Cerebellar cortex (tissue), 1 donor: ENCODE results near the gene RAPGEF4.

Source experiments
- DNase-seq: peaks from one replicate; pipeline ENCODE4 v3.0.0-alpha.2; 2015; ENCODE audit warnings: low spot score

The RAPGEF4 gene

GRCh38 chr2:172860336-172860707 is 124.7 kb downstream of the RAPGEF4 start:
- no peak for DNase-seq

- no peak for DNase-seq
These were observed 125.5 kb downstream of the RAPGEF4 start for GRCh38 chr2:172861098-172861497.

DNA sequence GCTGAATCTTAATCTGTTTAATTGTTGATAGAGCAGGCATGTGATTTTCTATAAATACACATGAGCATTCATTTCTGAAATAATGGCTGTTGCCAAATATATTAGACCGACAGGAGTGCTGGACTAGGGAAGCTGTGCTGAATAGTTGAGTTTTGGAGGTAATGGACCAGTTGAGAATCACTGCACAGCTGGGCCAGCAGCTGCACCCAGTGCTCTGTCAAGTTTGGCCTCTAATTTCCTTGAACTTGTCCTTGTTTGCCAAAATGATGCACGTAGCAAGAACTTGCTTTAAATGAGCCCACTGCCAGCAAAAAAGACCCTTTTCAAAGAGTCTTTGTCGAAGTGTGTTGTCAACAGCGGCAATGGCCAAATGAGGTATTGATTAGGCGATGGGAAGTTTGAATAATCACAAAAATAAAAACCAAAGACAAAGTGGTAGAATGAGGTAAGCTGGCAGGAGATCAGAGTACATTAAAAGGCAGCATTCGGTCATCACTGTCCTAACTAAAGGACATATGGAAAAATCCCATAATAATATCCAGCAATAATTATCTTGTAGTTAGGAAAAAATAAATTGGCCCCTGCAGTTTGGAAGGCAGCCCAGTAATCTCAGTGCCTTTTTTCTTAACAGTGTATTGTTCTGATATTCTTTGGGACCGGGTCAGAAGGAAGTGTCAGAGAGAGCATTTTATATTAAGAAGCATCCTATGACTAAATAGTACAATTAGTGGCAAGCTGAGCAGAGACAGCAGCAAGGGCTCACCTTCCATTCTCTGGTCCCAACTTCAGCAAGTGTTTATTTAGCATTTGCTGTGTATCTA is 126.2 kb downstream of the RAPGEF4 start:
- no peak for DNase-seq

DNA sequence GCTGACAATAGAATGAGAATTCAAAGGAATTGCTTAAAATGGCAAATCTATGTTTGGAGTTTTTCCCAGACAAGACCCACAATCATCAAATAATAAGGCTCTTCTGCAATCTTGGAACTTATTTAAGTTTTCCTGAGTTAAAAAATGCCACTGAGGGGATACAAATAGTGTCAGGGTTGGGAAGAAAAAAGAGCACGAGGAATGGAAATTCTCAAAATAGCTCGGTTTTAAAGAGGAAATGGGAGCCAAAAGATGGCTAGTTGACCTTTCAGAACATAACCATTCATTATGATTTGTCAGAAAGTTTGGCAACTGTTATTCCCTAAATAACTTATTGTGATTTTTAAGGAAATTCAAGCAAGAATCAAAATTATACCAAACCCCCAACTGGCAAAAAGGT is 127.7 kb downstream of the RAPGEF4 start:
- DNase-seq, result no peak

GRCh38 chr2:172864182-172864581 is 128.5 kb downstream of the RAPGEF4 start:
- DNase-seq, result no peak

GRCh38 chr2:172865422-172865821 is 129.8 kb downstream of the RAPGEF4 start:
- no peak for DNase-seq

DNA sequence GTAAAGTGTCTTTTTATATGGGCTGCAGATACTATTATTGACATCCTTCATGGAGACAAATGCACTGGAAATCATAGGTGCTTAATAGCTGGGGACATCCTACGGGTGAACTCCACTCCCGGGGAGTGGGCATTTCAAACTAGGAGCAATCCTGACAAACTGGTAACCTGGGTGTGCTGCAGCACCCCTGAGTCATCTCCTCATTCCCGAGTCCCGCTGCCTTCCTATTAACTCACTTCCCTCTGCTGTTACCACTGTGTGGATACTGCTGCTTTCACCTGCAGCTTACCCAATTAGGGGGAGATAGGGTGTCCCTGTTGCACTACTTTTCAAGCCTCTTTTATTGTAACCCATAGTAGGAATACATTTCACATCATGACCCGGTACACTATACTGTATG is 134.2 kb downstream of the RAPGEF4 start:
- no peak for DNase-seq

DNA sequence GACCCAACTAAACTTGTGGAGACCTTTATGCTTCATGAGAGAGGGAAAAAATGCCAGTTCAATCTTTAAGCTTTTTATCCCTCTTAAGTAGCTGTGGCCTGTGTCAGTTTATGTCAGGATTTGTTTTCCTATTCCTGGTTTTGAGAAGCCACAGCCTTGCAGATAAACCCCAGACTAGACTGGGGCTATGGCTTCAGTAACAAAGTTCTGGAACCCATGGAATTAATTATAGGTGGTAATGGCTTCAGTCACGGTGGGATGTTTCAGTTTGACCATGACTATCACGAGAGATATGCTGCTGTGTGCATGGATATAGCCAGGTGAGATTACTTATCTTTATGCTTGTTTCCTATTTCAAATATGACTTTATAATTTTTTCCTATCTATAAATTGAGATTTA is 134.8 kb downstream of the RAPGEF4 start:
- DNase-seq, result no peak

DNA sequence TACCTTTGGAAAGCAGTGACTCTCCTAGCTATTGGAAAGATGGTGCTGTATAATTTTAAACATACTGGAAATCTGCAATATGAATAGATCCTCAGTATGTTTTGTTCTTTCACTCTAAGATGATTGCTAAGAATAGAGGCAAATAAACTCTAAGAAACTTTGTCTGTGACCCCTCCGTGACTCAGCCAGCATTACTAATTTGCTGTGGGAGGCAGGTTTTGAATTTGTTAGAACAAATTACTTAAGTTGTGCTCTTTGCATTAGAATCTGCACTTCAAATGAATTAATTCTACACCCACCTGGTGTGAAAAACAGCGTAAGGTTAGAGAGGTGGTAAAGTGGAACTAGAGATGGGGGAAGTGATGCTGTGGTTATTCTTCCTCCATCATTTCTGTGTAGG is 142.2 kb downstream of the RAPGEF4 start:
- DNase-seq, result no peak

DNA sequence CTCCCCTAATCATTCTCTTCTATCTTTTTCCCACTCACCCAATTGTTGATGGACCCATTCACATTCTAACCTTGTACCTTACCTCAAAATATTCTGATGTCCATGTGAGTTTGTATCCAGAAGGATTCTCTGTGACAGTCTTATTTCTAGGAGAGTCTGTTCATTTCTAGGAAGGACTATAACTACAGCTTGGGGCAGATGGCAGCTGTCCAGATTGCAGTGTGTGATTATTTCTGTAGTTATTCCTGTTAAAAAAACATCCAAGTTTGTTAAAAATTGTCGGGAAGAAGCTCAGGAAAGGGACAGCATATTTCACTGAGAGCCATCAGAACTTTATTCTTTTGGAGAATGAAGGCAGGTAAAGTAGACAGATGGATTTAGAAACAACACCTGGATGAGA is 142.6 kb downstream of the RAPGEF4 start:
- DNase-seq, result no peak

DNA sequence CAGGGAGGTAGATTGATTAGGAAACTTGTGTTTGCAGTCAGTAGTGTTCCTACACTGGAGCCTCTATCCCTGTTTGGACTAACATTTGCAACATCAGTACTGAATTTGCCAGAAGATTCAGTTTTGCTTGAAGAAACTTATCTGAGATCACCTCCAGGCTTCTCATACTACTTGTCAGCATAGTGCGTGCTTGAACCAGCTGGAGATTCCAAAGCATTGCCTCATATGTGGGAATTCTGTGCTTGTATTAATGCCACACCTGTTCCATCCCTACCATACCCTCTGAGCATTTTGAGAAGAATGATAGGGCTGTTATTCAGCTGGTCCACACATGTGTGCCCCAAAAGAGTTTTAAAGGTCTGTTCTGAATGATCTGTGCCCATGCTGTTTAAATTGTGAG is 148.7 kb downstream of the RAPGEF4 start:
- no peak for DNase-seq

DNA sequence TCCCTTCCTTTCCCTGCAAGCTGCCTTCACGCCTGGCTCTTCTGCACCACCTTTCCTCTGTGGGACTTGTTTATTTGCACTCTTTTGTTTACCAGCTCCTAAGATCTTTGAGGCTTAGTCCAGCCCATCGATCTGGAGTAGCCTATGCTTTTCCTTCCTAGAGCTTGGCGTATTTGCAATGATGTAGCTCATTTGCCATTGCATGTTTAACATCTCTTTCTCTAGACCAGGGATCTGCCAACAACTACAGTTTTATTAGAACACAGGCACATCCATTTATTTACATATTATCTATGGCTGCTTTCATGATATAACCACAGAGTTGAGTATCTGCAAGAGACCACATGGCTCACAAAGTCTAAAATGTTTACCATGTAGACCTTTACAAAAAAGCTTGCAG is 150.4 kb downstream of the RAPGEF4 start:
- DNase-seq, result no peak

GRCh38 chr2:172887280-172887679 is 151.6 kb downstream of the RAPGEF4 start:
- no peak for DNase-seq

DNA sequence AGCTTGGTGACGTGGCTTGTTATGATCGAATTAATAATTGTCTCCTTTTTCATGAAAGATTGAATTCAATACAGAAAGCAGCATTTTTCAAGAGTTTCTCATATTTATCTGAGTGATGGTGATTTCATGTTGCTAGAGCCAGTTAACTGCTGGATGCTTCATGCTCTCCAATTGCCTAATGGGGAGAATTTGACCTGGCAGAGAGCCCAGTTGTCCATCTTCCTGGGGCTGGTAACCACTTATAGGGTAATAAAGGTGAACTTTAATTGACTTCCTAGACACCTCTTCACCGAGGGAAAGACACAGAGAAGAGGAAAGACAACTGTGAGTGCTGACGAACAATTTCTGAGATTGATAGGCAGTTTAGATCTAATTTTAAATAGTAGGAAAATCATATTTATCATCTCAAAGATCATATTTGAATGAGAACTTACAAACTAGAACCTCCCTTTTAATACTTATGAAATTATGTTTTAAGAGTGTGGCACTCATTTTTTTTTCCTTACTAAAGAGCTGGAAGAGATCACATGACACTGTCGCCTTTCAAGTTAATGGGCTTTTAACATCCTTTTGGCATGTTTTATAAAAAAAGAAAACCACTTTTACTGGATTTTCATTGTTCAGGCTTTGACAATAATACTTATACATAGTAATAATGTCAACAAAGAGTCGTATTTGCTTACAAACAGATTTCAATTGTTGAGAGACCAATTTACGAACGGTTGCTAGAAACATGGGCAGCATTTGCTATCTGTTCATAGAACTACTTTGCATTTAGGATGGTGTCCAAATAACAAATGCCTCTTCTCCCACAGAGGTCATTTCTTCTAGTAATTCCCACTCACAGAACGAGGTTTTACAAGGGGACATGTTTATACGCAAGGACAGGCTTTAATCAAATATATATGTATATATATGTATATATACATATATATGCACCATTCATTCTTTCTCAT is 153.3 kb downstream of the RAPGEF4 start:
- DNase-seq, result no peak

DNA sequence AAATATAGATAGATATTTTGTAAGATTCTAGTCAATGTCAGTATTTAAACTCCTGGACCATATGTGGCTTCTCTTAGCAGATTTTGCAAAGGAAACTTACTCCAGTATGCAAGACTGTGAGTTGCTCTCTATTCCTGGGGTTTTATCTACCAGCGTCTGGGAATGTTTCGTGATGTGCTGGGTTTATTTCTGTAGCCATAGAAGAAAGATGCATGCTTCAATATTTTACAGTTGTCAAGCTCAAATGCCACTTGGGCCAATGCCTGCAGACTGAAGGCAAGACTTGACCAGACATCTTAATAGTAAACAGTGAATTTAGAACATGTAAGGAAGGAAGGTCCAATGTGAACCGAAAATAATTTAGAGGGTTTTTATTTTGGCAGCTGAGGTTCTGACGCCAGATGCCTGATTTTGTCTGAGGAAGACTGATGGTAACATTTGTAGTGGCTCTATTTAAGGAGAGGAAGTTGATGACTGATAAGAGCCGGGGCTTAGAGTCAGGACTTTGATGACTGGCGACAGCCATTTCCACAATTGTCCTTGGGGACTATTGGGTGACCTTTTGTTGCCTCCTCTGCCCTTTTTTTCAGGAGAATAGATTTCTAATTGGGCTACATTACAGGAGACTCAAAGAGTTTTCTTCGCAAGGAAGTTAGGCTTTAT is 154.3 kb downstream of the RAPGEF4 start:
- no peak for DNase-seq

- peak; percentile 63 for DNase-seq
These were observed 157.5 kb downstream of the RAPGEF4 start for GRCh38 chr2:172893111-172893510.

GRCh38 chr2:172893671-172894070 is 158.0 kb downstream of the RAPGEF4 start:
- no peak for DNase-seq

DNA sequence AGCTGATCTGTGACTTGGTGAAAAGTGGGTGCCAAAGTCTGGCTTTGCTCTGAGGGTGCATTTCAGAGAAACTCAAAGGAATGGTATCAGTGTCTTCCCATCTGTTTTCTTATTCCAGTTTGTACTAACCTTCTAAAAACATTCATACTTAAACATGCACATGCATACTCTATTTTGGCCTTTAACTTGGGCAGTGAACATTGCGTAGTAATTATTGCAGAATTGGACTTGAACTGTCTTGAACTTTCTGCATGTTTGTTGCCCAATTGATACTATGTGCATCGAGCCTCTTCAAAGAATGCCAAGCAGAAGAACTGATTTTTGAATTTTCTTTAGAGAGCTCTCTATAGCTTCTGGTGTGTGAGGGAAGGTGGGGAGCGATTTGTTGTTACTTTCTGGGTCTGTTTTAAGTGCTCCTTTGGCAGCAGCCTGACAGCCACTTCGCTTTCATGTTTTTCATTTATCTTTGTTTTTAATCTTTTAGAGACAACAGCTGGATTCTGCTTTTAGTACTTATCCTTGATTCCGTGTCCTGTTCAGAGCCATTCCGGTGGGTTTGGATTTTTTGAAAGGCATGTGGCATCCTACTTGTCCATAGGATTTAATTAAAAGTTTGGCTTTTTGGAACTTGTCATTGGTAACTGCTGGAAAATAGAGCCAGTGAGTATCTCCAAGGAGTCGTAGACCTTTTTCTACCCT is 159.2 kb downstream of the RAPGEF4 start:
- DNase-seq, result no peak

DNA sequence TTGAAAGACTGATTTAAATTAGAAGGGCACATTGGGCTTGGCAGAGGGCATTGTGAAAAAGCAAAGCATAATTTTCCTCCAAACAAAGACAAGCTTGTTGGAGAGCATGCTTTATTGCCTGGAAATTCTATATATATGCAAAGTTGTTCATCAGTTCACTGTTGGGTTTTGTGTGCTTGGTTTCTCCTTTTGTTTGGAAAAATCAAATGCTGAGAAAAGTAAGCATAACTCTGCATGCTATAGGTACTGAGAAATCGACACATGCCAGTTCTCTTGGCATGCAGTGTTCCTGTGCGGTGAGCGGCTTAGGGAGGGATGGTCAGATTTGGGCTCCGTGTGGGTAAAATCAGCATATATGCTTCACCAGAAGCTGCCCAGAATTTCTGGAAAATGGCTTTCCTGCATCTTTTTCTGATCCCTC is 161.0 kb downstream of the RAPGEF4 start:
- no peak for DNase-seq

DNA sequence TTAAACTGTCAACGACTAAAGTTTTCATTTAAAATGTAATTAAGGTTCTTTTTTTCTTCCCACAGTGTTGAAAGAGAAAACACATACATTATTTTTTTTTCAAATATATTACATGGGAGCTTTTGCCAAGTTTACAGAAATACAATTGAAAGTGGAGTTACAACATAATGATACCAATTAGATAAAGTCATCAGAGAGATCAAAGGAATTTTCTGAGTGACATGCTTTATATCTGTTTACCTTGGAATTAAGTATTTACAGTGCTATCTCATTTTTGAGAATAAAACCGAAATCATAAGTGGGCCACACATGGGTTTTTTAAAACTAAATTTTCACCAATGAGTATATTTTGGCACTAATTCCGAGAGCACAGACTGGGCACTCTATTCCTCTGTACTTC is 165.2 kb downstream of the RAPGEF4 start:
- DNase-seq, result no peak

DNA sequence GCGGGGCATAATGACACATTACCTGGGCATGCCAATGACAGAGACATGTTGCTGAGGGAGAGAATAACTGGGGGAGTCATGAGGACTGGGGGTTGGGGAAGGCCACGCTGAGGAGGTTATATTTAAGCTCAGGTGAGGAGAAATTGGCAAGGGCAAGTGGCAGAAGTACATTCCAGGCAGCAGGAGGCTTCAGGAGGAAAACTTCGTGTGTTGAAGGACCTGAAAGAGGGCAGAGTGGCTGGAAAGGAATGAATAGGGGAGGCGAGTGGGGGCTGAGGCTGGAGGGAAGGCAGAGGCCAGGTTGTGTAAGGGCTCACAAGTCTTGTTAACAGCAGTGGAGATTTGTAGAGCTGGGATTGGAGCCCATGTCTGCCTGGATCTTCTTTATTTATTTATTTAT is 166.3 kb downstream of the RAPGEF4 start:
- DNase-seq, result no peak

GRCh38 chr2:172904236-172904635 is 168.6 kb downstream of the RAPGEF4 start:
- DNase-seq, result no peak
